Testis (tissue), 3 donors: ENCODE data around the gene IRF2BP1. TPM values are rescaled to one million over a fixed set of nuclear protein-coding genes. Genes with fewer than 3 reads are reported as not detected.

Source experiments
- DNase-seq: peaks from one replicate; pipeline ENCODE4 v3.0.0-alpha.2; 2019
- H3K27ac ChIP-seq, 2 donors: fragments of 200-600 bp; sonication (generic); one replicate each; pipeline ENCODE4 v1.5.1; 2019
- H3K27me3 ChIP-seq: fragments of 200-600 bp; sonication (generic); one replicate; pipeline ENCODE4 v1.5.1; 2019
- H3K36me3 ChIP-seq: fragments of 200-600 bp; sonication (generic); one replicate; pipeline ENCODE4 v1.5.1; 2017; ENCODE audit warnings: low read depth; ENCODE audit errors: missing control alignments
- H3K4me1 ChIP-seq: fragments of 200-600 bp; sonication (generic); one replicate; pipeline ENCODE4 v1.5.1; 2019
- H3K4me3 ChIP-seq, 2 donors: fragments of 200-600 bp; sonication (generic); one replicate each; pipeline ENCODE4 v1.5.1; 2017 to 2019
- H3K9me3 ChIP-seq: fragments of 200-600 bp; sonication (generic); one replicate; pipeline ENCODE4 v1.5.1; 2017
- CTCF ChIP-seq, 3 experiments: fragments of 450-650 bp in 2 of 3; fragments of 200-600 bp in 1 of 3; sonication (generic) in 1 of 3; IDR thresholded peaks; one replicate each; pipeline ENCODE4 v1.5.1; 2016 to 2019; ENCODE audit warnings: antibody characterized with exemption in 3 of 3, mild to moderate bottlenecking in 2 of 3, moderate library complexity in 1 of 3
- POLR2A ChIP-seq: fragments of 450-650 bp; IDR thresholded peaks from one replicate; pipeline ENCODE4 v1.6.1; 2017; ENCODE audit warnings: antibody characterized with exemption, mild to moderate bottlenecking, moderate library complexity
- WGBS, 2 donors: methylation state at CpG; one replicate each; pipeline ENCODE4 v1.1.5; 2018; 5-methylcytosine and 5-hydroxymethylcytosine counted together
- intact Hi-C: fragments of 100-400 bp; cut with DNase I; formaldehyde crosslinking; loops from one replicate; pipeline ENCODE4 v1.15.1; 2023; ENCODE audit warnings: low total_unique reads
- polyA plus RNA-seq: library from polyadenylated mRNA; stranded (reverse); fragments of 350-450 nt; fragmentation: Illumina TruSeq; extraction: RNeasy Lipid Tissue Mini Kit (QIAGEN cat#74804); gene quantifications from one replicate; pipeline ENCODE4 v1.2.3, GENCODE V29; 2014; ENCODE audit warnings: low read depth, low replicate concordance; ENCODE audit not compliant: insufficient read depth
- total RNA-seq, 2 donors: library from RNA; depleted of rRNA; stranded (reverse); fragments of >200 nt; gene quantifications; one replicate each; pipeline ENCODE4 v1.2.3, GENCODE V29; 2016

Gene IRF2BP1
- total and polyA plus RNA-seq, 3 donors from 2014 or later: 13.8 to 48.3 (median 36.0) TPM

GRCh38 chr19:45866400-45867176 lies 19.4 kb downstream of the IRF2BP1 start:
- no peaks in the 10 kb centered on the region for H3K27me3 ChIP-seq
- intact Hi-C loops: no loop called here
- no peak overlapping the region for H3K27ac ChIP-seq
- no peak overlapping the region for H3K4me3 ChIP-seq
- 70 to 73% methylated on average over 9 to 11 of the region's 11 CpGs for WGBS, 2 donors
- H3K36me3 ChIP-seq: no peaks in the 10 kb centered on the region
- no peak for DNase-seq
- TF ChIP-seq CTCF (IDR thresholded peaks at IDR 0.05) (no peak), POLR2A (no peak)
- no peaks in the 10 kb centered on the region for H3K9me3 ChIP-seq
- peaks cover 14% of the 10 kb centered on the region for H3K4me1 ChIP-seq

- Histone ChIP-seq H3K4me1 (peaks cover 14% of the 10 kb centered on the region), H3K9me3 (no peaks in the 10 kb centered on the region), H3K36me3 (no peaks in the 10 kb centered on the region), H3K27me3 (no peaks in the 10 kb centered on the region), H3K27ac (no peak overlapping the region), H3K4me3 (no peak overlapping the region)
- WGBS, 2 donors: 58 to 73% methylated on average over 9 of the region's 9 CpGs
- intact Hi-C loops: no loop called here
- no peak for TF ChIP-seq CTCF (IDR thresholded peaks at IDR 0.05)
- no peak for TF ChIP-seq POLR2A
- no peak for DNase-seq
These were observed 20.5 kb downstream of the IRF2BP1 start for GRCh38 chr19:45865269-45865948.

GRCh38 chr19:45864629-45865082 lies 21.3 kb downstream of the IRF2BP1 start:
- Histone ChIP-seq H3K9me3 (no peaks in the 10 kb centered on the region), H3K27ac (no peak overlapping the region), H3K27me3 (no peaks in the 10 kb centered on the region), H3K4me3 (peak overlapping the region; percentile 85 to 86), H3K36me3 (no peaks in the 10 kb centered on the region), H3K4me1 (peaks cover 14% of the 10 kb centered on the region)
- DNase-seq: no peak
- intact Hi-C loops: no loop called here
- WGBS, 2 donors: 12 to 30% methylated on average over 12 of the region's 12 CpGs
- no peak for TF ChIP-seq POLR2A
- TF ChIP-seq CTCF (IDR thresholded peaks at IDR 0.05): no peak

GRCh38 chr19:45863840-45864628 lies 21.9 kb downstream of the IRF2BP1 start, which contains the start of gene FOXA3:
TSS of gene FOXA3 (plus strand) at chr19:45864326. CDS start at chr19:45864457, 131 bp downstream.
- Histone ChIP-seq H3K9me3 (no peaks in the 10 kb centered on the region), H3K4me3 (peak within 1 kb of the TSS; percentile 85 to 86), H3K4me1 (peaks cover 14% of the 10 kb centered on the region), H3K27me3 (no peaks in the 10 kb centered on the region), H3K36me3 (no peaks in the 10 kb centered on the region), H3K27ac (no peak within 1 kb of the TSS)
- DNase-seq: no peak
- intact Hi-C loops: no loop called here
- WGBS, 2 donors: 5 to 6% methylated on average over 19 to 47 of the region's 71 CpGs
- TF ChIP-seq POLR2A: no peak
- TF ChIP-seq CTCF (IDR thresholded peaks at IDR 0.05): peak in 2 of 3 experiments; percentile 9 to 36
